NCI-H1436 treated with DMSO at 0.1 percent for 48 hours (cell line): Measurements from ENCODE around the gene ZNF207.
"Not testable (repeated sequence)": the region's sequence is repeated elsewhere in the genome, so short reads cannot be mapped to it uniquely, and the experiment has no call there.

ENCODE experiments used
- DNase-seq: peaks from one replicate; lab custom pipeline; 2025; lab: John Stamatoyannopoulos, UW

ZNF207 gene

DNA sequence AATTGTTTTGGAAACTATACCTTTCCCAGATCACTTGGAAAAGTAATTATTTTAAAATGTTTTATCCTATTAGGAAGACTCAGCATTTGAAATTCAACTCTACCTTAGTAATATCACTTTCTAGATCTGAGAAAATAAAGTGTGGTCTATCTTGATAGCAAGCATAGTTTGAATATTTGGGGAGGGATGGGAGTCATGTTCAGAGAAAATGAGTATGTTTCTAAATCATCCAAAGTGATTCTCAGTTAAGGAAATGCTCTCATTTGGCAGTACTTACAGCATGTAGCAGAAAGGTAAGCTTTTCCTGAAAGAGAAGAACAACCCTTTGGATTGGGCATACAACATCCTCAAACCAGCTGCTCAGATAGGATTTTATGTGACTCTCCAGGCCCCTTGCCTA lies 14.9 kb upstream of the ZNF207 start:
- no peak for DNase-seq

DNA sequence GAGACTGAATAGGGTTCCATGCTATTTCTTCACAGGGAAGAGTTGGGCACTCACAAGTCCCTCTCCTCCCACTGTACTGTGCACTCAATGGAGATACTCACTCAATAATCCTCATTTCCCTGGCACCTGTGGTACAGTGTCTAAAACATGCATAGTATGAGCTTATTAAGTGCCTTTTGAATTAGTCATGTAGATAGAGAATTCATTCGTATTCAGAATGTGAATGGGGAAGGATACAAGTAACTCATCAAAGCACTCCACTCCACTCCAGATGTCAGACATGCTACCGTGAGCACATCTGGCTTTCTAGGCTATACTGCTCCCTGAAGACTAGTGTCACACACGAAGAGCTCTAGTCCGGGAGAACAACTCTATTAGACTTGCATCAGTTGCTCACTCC lies 14.3 kb upstream of the ZNF207 start:
- DNase-seq, result no peak

DNA sequence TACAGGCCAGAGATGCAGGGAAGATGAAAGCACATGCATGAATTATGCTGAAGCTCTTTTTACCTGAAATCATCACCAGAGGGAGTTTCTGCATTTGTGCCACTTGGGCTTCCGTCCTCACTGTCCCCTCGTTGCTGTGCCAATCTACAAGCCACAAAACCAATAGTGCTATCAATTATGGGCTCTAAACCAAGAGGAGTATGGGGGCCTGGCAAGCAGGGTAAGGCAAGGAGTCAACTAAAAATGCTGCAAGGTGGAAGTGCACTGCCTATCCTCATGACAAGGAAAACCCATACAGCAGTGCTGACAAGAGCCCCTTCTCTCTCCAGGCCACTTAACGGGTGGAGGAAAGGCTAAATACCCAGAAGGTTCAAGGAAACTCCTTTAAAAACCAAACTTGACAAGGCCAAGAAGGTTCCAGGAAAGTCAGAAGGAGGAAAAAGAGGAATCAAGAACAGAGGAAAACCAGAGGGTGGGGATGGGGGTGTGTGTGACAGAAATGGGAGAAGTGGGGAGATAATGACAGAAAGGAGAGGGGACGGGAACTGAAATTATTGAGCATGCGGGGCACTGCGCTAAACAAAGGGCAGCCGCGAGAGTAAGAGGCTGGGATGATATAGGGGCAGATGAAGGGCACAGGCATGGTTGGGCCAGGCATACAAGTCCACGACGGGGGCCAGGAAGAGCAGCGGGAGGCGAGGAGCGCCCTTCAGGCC lies 8.7 kb upstream of the ZNF207 start:
- no peak for DNase-seq

DNA sequence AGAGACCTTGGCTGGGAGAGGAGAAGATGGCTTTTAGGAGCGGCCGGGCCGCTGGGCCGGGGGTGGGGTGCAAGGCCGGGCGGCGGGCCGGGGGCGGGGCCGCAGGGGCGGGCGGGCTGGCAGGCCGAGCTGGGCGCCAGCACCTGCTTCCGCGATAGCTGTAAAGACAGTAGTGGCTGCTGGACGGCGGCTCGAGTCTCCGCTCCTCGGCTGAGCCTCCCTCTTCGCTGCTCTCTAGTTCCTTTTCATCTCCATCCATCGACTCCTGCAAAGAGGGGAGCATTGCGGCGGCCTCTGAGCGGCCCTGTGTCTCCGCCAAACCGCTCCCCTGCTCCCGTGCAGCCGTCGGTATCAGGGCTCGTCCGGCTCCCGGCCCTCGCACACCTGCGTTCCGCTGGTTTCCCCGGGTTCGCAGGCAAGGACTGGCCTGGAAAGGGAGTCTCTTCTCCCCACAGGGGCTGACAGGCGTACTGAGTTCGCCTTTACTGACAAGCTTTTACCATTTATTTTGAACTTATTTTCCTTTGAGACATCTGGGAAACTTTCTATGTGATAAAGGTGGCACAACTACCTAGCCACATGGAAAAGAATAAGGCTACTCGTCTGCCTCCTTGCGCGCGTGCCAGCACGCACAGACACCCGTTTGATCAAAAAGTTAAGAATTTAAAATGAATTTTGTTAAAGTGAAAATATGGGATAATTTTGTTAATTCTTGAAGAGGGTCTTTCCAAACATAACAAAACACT lies 7.9 kb upstream of the ZNF207 start, which contains the start of gene C17orf75:
TSS of gene C17orf75 (minus strand) at position 317 of the 746 bp plus-strand sequence. CDS start at position 283, 34 bp downstream.
- peak; percentile 22 for DNase-seq

DNA sequence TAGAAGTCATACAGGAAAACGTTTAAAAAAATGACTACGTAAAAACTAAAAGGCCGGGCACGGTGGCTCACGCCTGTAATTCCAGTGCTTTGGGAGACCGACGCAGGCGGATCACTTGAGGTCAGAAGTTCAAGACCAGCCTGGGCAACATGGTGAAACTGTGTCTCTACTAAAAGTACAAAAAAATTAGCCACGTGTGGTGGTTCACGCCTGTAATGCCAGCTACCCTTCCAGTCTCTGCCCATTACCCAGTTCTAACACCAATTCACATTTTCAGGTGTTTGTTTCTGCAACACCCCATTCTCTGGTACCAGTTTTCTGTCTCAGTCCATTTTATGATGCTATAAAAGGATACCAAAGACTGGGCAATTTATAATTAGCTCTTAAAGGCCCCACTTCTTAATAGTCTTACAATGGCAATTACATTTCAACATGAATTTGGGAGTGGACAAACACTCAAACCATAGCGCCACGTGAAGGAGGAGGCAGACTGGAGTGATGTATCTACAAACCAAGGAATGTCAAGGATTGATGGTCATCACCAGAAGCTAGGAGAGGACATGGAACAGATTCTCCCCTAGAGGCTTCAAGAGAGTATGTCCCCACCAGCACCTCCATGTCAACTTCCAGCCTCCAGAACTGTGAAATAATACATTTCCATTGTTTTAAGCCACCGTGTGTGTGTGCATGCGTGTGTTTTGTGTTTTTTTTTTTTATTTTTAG lies 7.2 kb upstream of the ZNF207 start:
- DNase-seq, result no peak

DNA sequence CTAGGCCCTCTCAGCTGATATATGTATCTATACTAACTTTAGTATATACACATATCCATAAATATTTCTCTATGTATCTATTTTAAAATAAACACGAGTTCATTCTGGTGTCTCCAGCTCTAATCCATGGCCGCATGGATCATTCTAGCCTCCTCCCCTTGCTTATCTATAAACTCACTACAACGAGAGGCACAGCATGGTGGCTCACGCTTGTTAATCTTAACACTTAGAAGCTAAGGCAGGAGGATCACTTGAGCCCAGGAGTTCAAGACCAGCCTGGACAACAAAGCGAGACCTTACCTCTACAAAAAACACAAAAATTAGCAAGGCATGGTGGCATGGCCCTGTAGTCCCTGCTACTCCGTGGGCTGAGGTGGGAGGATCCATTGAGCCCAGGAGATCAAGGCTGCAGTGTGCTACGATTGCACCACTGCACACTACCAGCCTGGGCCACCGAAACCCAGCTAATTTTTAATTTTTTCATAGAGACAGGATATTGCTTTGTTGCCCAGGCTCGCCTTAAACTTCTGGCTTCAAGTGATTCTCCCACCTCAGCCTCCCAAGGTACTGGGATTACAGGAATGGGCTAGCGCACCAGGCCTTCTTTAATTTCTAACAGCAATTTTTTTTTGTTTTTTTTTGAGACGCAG lies 3.9 kb upstream of the ZNF207 start:
- DNase-seq, result no peak

DNA sequence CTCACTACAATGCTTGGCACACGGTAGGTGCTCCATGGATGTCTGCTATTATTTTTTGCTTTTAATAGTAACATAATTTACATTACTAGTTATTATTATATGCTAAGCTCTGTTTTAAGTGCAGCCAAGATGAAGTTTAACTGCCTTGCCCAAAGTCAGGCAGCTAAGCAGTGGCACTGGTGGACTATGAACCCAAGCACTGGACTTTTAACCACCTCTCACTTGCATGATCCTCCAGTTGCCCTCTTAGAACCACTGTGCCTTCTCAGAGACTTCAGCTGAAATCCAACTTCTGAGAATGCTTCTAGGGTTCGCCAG lies 1.5 kb upstream of the ZNF207 start:
- DNase-seq, result no peak

DNA sequence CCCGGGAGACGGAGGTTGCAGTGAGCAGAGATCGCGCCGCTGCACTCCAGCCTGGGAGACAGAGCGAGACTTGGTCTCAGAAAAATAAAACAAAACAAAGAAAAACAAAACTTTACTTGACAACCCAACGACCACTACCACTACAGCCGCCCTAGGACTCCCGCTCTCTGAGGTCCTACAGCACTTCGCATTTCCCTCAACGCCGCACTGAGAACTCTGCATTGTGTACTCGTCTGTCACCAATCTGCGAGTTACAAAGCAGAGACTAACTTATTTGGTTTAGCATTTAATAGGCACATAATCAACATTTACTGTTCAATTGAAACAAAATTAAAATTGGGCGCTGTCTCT lies 479 bp upstream of the ZNF207 start:
- no peak for DNase-seq

DNA sequence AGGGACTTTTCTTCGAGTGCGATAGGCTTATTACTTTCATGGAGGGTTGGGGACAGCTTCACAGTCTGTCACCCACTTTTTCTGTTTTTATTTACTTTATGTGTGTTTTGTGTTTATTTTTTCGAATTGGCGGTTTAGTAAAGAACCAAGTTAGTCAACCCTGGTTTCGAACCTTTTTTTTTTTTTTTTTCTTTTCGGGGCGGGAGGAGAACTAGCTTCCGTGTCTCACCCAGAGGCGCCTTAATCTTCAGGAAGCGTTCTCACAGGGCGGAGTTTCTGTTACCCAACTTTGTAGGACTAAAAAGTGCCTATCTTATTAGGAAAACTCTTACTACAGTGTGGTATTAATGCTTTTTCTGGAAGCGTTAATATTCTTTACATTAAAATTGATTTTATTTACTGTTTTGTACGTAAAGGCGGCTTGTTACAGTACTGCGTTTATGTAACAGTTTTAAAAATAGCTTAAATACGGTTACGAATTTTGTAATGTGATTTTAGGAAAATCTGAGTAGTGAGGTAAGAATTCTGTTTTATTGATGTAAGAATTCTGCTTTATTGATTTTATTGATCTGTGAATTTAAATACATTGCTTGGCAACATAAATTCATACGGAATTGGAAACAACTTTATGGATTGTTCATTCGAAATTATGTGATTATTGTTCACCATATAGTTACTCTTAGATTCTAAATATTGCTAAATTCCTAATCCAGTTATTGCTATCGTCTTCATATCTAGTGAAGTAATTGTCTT lies 885 bp downstream of the ZNF207 start:
- no peak for DNase-seq

DNA sequence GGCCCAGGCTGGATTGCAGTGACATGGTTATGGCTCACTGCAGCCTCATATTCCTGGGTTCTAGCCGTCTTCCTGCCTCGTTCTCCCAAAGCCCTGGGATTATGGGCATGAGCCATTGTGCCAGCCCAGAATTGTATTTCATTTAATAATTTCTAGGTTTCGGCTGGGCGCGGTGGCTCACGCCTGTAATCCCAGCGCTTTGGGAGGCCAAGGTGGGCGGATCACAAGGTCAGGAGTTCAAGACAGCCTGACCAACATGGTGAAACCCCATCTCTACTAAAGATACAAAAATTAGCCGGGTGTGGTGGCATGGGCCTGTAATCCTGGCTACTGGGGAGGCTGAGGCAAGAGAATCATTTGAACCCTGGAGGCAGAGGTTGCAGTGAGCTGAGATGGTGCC lies 2.8 kb downstream of the ZNF207 start:
- not testable (repeated sequence) for DNase-seq

DNA sequence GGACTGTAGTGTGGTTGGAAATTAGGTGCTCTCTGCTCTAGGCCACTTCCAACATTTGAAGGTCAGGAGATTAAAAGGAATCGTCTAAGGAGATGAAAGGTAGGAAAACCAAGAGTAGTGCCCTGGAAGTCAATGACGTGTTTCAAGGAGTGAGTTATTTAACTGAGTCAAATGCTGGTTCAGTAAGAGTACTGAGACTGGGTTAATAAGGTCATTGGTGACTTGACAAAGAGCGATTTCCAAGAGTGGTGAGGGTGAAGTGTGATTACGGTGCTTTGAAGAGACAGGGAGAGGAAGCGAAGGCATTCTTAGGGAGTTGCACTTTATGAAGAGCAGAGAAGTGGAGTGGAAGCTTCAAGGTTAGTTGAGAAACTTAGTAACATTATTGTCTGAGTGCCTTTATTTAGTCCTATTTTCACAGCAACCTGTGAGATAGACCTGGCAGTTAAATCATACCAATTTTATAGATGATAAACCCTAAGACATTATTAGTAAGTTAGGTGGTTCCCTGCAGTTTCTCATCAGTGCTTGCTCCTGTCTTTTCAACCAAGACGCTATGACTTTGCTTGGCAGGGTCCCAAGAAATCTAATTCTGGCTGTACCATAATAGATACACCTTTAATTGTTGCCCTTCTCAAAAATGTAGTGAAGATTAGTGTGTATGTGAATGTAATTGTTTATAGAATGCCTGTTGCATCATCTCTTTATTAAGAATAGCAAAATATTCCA lies 5.9 kb downstream of the ZNF207 start:
- DNase-seq, result no peak

DNA sequence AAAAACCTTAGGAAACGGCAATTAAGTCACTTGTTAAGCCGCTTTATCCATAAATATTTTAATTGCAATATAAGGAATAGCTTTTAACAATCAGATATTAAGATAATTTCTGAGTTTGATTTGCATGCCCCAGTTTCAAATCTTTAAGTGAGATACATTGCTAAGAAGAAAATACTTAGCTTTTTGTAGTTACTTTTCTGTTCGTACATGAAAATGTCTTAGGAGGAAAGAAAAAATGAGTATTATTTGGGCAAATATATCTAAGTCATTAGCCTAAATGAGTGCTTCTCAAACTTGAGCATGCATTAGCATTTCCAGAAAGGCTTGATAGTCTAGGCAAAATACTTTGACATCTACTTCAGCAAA lies 6.4 kb downstream of the ZNF207 start:
- DNase-seq, result no peak

DNA sequence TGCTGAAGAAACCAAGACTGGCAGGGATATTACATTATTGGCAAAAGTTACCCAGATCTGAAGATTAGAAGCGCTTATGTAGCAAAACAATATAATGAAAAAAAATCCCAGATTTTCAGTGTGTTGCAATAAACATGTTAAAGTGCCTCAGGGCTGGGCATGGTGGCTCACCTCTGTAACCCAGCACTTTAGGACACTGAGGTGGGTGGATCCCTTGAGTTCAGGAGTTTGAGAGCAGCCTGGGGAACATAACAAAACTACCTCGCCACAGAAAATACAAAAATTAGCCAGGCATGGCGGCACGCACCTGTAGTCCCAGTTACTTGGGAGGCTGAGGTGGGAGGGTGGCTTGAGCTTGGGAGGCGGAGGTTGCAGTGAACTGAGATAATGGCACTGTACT lies 6.8 kb downstream of the ZNF207 start:
- no peak for DNase-seq

DNA sequence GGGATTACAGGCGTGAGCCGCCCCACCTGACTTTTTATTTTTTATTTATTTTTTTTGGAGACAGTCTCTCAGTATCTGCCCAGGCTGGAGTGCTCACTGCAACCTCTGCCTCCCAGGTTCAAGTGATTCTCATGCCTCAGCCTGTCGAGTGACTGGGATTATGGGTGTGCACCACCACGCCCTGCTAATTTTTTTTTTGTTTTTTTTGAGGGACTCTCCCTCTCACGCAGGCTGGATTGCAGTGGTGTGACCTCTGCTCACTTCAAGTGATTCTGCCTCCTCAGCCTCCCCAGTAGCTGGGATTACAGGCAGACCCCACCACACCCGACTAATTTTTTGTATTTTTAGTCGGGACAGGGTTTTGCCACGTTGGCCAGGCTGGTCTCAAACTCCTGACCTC lies 7.7 kb downstream of the ZNF207 start:
- no peak for DNase-seq

DNA sequence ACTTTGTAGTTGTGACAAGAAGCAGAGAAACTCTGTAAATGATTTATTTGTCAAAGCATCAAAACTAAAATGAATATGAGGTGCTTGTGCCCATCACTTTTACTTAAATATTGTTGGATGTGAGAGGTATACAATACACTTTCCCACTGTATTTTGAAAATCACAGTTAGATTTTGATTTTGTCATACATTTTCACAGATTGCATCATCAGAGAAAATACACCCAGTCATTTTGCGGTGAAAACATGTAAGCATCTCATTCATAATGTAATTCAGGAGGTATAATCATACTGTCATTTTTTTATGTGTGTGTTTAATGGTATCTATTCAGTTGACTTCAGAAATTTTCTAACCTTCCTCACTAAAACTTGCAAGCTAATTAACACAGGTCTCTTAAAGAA lies 11.3 kb downstream of the ZNF207 start:
- no peak for DNase-seq

DNA sequence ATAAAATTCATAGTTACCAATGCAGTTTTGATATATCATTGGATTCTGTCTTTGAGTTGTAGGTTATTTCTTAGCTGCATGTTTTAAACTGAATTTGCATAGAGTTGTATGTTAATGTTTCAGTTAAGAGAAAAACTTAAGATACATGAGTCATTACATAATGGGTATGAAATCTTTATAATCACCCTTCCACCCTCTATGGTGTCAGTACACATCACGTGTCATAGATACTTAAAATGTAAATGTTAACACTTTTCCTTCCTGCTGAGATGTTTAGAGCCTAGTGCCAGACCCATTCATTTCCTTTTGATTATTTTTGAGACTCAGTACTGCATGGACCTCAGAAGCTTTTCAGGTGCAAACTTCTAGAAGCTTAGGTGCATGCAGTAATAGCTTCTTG lies 20.5 kb downstream of the ZNF207 start:
- no peak for DNase-seq

DNA sequence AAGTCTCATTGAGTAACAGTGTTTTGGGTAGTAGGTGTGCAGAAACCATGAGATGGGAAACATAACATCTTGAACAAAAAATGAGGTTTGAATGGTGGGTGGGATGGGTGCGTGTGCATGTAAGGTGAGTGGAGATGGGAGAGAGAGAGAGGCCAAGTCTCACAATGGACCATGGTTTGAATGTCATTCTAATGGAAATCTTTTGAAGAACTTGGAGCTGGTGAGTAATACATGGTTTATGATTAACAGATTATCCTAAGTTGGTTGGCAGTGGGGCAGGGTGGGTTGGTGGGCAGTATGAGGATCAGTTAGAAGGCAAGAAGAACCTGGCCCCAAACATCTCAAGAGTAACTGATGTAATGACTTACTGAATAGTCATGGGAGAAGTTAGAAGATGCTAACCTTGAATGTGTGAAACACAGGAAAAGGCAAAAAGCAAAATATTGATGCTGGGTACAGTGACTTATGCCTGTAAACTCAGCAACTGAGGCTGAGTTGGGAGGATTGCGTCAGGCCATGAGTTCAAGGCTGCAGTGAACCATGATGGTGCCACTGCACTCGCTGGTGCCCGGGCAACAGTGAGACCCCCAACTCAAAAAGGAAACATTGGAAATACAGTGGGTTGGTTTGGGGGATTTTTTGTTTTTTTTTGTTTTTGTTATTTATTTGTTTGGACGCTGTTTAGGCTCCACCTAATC lies 32.7 kb downstream of the ZNF207 start:
- DNase-seq, result no peak

DNA sequence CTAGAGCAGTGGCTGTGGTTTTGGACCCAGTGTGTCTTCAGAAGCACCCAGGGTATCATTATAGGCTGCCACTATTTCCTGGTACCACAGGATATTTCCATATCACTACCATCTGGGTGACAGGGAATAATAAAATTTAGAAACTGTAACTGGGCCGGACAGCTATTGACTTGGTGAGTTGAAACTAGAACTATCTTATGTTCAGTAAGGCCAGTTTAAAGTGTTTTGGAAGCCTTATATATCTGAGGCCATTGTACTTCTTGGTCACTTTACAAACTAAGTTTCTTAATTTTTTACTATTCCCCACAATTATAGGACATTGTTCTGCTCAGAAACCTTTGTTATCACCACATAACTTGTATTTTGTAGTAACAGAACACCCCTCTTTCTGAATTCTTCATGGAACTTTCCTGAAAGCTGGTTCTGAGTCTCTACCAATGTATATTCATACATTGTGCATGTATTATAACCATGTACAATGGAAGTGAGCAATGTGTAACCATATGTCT lies 34.0 kb downstream of the ZNF207 start:
- no peak for DNase-seq

DNA sequence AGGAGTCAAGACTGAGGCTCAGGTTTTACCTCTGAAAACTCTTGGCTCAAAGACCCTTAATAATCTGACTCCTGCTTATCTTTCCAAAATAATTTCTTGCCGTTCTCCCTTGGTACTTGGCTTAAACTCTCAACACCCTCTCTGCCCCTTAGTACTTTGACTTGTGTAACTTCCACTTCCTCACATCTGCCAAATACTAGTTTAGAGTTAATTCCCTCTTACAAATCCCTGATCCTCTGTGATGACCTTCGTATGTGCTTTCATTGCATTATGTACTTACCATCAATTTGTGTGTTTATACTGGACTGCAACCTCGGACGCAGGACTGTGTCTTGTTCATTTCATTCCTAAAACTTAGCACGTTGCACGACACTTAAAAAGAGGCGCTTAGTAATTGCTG lies 35.2 kb downstream of the ZNF207 start:
- no peak for DNase-seq

DNA sequence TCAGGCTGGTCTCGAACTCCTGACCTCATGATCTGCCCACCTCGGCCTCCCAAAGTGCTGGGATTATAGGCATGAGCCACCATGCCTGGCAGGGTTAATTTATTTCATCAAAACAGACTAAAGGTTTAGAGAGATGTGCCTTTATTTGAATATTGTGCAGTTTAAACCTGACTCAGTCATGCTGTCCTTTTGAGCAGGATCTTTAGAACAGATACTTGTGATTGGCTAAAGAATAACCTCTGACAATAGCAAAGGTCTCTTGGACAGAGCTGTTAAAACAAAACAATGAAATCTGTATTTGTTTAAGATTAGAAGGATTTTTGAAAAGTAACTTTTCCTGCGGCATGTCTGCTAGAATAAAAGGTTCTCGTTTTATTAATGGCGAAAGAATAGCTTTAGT lies 36.0 kb downstream of the ZNF207 start:
- DNase-seq, result no peak

DNA sequence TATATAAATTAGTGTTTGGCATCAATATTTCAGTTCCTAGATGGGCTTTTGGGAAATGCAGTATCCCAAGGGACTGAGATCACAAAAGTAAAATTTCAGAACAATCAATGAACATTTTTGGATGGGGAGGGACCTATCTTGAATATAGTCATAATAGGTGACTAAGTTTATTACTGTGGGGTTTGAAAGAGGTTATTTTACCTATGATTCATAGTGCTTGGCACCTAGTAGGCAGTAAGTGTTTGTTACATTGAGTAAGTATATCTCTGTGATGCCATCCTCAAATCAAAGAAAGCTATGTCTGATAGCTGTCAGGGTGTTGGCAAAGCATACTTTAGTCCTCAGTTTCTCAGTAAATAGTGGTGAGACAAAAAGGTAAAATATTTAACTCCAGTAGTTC lies 36.9 kb downstream of the ZNF207 start:
- no peak for DNase-seq
